K562 (cell line): ENCODE measurements around the gene SNRPA. TPM values are rescaled to one million over a fixed set of nuclear protein-coding genes. Genes with fewer than 3 reads are reported as not detected.

Source experiments
- CBFA2T2 ChIP-seq: fragments of 450-650 bp; conservative IDR thresholded peaks from 2 replicates; pipeline ENCODE4 v1.6.1; 2017; ENCODE audit warnings: mild to moderate bottlenecking
- ELF1 ChIP-seq: fragments of 200-800 bp; sonication (Bioruptor generic); IDR thresholded peaks from 2 replicates; pipeline ENCODE4 v1.6.1; 2016; ENCODE audit warnings: missing genetic modification characterization, missing compliant biosample characterization
- EWSR1 ChIP-seq: fragments of 450-650 bp; IDR thresholded peaks from 2 replicates; pipeline ENCODE4 v1.6.1; 2018; ENCODE audit warnings: borderline replicate concordance, mild to moderate bottlenecking, low read depth, moderate library complexity; ENCODE audit not compliant: partially characterized antibody
- FOXK2 ChIP-seq, 2 experiments: fragments of 450-650 bp; IDR thresholded peaks in 1 of 2; conservative IDR thresholded peaks in 1 of 2; 2 replicates each; pipeline ENCODE4 v1.6.1; 2016; ENCODE audit warnings: low read depth in 2 of 2, mild to moderate bottlenecking in 1 of 2
- HNRNPK ChIP-seq: fragments of 200-400 bp; formaldehyde crosslinking; IDR thresholded peaks from one replicate; pipeline ENCODE4 v1.6.1; 2018; ENCODE audit warnings: mild to moderate bottlenecking, low read depth, low read length; ENCODE audit not compliant: poor library complexity, severe bottlenecking
- NEUROD1 ChIP-seq: fragments of 150-350 bp; IDR thresholded peaks from 2 replicates; pipeline ENCODE4 v1.6.1; 2014; ENCODE audit warnings: borderline replicate concordance, low read length, low read depth; ENCODE audit not compliant: partially characterized antibody
- PYGO2 ChIP-seq: fragments of 450-650 bp; IDR thresholded peaks from 2 replicates; pipeline ENCODE4 v1.6.1; 2016; ENCODE audit warnings: mild to moderate bottlenecking, missing genetic modification characterization, moderate library complexity, missing compliant biosample characterization
- RB1 ChIP-seq: fragments of 450-650 bp; IDR thresholded peaks from 2 replicates; pipeline ENCODE4 v1.6.1; 2017; ENCODE audit warnings: low read depth, mild to moderate bottlenecking
- RBBP5 ChIP-seq: fragments of 200-600 bp; sonication (generic); IDR thresholded peaks from 2 replicates; pipeline ENCODE4 v1.6.1; 2012; ENCODE audit warnings: borderline replicate concordance, mild to moderate bottlenecking, low read length, control low read depth, inconsistent platforms; ENCODE audit not compliant: insufficient read depth, poor library complexity, severe bottlenecking
- RBM25 ChIP-seq: fragments of 200-400 bp; formaldehyde crosslinking; IDR thresholded peaks from 2 replicates; pipeline ENCODE4 v1.6.1; 2018; ENCODE audit warnings: low read length, low read depth, moderate library complexity; ENCODE audit not compliant: severe bottlenecking
- SP2 ChIP-seq: IDR thresholded peaks from 2 replicates; pipeline ENCODE4 v1.6.1; 2011; ENCODE audit warnings: mild to moderate bottlenecking, low read depth, low read length, moderate library complexity; ENCODE audit not compliant: poor library complexity, severe bottlenecking; ENCODE audit errors: extremely low read depth
- SRSF7 ChIP-seq: fragments of 200-400 bp; formaldehyde crosslinking; optimal IDR thresholded peaks from 2 replicates; pipeline ENCODE3; 2017; ENCODE audit warnings: mild to moderate bottlenecking, low read depth, low read length
- ZC3H11A ChIP-seq: IDR thresholded peaks from 2 replicates; pipeline ENCODE4 v1.6.1; 2012; ENCODE audit warnings: low read depth, low read length, improper control_type of control experiment
- ZNF134 ChIP-seq: fragments of 250-450 bp; sonication (Bioruptor Pico); conservative IDR thresholded peaks from 2 replicates; pipeline ENCODE4 v1.4.0; 2020
- ZNF165 ChIP-seq: fragments of 250-450 bp; sonication (Bioruptor Pico); IDR thresholded peaks from 2 replicates; pipeline ENCODE4 v1.4.0; 2020; ENCODE audit warnings: borderline replicate concordance
- ZNF79 ChIP-seq: fragments of 250-450 bp; sonication (Bioruptor Pico); IDR thresholded peaks from 2 replicates; pipeline ENCODE4 v1.4.0; 2020; ENCODE audit warnings: low read depth, mild to moderate bottlenecking, moderate library complexity
- polyA plus RNA-seq, 8 experiments: library from polyadenylated mRNA; depleted of rRNA in 4 of 8; stranded (reverse) in 5 of 8; unstranded in 3 of 8; fragments of >200 nt; fragmentation: Nextera tagmentation in 2 of 8; fragmentation: Illumina TruSeq in 1 of 8; extraction: Ambion mirVana in 2 of 8; extraction: Trizol in 1 of 8; gene quantifications; 2 replicates each; pipeline versions ENCODE4 v1.2.1 to v1.2.3, GENCODE V29; 2011 to 2014; ENCODE audit warnings: inconsistent platforms in 1 of 8, missing spikeins in 1 of 8
- total RNA-seq, 7 experiments: library from RNA; depleted of rRNA in 6 of 7; stranded (reverse); fragments of >200 nt in 6 of 7; fragmentation: Illumina TruSeq in 2 of 7; extraction: Trizol in 2 of 7; gene quantifications; 2 replicates each; pipeline versions ENCODE4 v1.2.1 to v1.2.3, GENCODE V29; 2011 to 2021; ENCODE audit warnings: low replicate concordance in 1 of 7
- TF ChIP-seq, protein P1 (sequence below): fragments of 450-650 bp; IDR thresholded peaks from 2 replicates; pipeline ENCODE4 v1.6.1; 2017; ENCODE audit warnings: mild to moderate bottlenecking, moderate library complexity
- TF ChIP-seq, protein P2 (sequence below): fragments of 250-450 bp; sonication (Bioruptor Pico); IDR thresholded peaks from 2 replicates; pipeline ENCODE4 v1.4.0; 2020
- TF ChIP-seq, protein P3 (sequence below): sonication (generic); formaldehyde crosslinking; IDR thresholded peaks from 2 replicates; pipeline ENCODE4 v1.8.0; 2023; ENCODE audit warnings: mild to moderate bottlenecking, missing genetic modification reagents

SNRPA gene
- total and polyA plus RNA-seq, 9 of the 15 experiments (the other 6 are each of a cell fraction or from before 2014, with no cell fraction given) = 16.3 to 311 (median 193) TPM

DNA sequence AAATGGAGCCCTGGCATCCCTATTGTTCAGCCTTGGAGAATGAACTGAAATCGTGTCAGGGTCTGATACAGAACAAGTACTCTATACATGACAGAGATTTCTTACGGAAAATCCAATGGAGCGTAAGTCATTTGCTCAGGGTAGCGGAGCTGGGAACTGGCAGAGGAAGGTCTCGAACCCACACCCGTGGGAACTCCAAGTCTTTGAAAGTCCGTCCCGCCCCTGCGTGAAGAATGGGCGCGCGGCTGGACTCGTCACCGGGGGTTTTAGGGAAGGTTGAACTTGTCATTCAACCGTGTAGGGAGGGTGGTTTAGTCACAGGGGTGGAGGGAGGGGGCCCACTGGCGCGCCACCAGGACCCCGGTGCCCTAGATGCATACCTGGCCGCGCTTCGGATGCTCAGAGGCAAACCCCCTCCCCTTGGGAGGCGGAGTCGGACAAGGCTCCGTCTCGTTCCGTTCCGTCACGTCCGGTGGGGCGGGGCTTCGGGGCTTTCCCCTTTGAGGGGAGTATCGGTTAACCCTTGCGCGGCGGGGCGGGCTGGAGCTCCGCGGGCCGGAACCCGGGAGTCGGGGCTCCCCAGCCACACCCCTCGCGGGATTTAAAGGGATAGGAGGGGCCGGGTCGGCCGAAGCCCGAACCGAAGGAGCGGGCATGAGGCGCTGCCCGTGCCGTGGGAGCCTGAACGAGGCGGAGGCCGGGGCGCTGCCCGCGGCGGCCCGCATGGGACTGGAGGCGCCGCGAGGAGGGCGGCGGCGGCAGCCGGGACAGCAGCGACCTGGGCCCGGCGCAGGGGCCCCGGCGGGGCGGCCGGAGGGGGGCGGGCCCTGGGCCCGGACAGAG lies 34.3 kb upstream of the SNRPA start, which contains the start of the genes COQ8B and ITPKC (continued):
- TF ChIP-seq EWSR1 (no peak), HNRNPK (no peak), ZNF134 (CRISPR knock-in tag) (no peak), FOXK2 (conservative IDR thresholded peaks at IDR 0.05 in 1 of 2, IDR thresholded peaks at IDR 0.05 in 1 of 2; ENCODE audit: low read depth in 2 of 2) (no peak), SRSF7 (no peak), SP2 (no peak), PYGO2 (tag) (no peak), CBFA2T2 (no peak), ELF1 (tag) (0 out of 2 replicates have a peak, but pooled peaks have one; percentile 15), ZNF79 (CRISPR knock-in tag) (no peak), RB1 (peak; percentile 63; the same call in 1 of the 2 replicates), NEUROD1 (no peak), RBBP5 (peak; percentile 70), ZNF165 (no peak), RBM25 (no peak), ZC3H11A (no peak)
- TF ChIP-seq, protein P1, sequence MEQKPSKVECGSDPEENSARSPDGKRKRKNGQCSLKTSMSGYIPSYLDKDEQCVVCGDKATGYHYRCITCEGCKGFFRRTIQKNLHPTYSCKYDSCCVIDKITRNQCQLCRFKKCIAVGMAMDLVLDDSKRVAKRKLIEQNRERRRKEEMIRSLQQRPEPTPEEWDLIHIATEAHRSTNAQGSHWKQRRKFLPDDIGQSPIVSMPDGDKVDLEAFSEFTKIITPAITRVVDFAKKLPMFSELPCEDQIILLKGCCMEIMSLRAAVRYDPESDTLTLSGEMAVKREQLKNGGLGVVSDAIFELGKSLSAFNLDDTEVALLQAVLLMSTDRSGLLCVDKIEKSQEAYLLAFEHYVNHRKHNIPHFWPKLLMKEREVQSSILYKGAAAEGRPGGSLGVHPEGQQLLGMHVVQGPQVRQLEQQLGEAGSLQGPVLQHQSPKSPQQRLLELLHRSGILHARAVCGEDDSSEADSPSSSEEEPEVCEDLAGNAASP = no peak
- TF ChIP-seq, protein P2, sequence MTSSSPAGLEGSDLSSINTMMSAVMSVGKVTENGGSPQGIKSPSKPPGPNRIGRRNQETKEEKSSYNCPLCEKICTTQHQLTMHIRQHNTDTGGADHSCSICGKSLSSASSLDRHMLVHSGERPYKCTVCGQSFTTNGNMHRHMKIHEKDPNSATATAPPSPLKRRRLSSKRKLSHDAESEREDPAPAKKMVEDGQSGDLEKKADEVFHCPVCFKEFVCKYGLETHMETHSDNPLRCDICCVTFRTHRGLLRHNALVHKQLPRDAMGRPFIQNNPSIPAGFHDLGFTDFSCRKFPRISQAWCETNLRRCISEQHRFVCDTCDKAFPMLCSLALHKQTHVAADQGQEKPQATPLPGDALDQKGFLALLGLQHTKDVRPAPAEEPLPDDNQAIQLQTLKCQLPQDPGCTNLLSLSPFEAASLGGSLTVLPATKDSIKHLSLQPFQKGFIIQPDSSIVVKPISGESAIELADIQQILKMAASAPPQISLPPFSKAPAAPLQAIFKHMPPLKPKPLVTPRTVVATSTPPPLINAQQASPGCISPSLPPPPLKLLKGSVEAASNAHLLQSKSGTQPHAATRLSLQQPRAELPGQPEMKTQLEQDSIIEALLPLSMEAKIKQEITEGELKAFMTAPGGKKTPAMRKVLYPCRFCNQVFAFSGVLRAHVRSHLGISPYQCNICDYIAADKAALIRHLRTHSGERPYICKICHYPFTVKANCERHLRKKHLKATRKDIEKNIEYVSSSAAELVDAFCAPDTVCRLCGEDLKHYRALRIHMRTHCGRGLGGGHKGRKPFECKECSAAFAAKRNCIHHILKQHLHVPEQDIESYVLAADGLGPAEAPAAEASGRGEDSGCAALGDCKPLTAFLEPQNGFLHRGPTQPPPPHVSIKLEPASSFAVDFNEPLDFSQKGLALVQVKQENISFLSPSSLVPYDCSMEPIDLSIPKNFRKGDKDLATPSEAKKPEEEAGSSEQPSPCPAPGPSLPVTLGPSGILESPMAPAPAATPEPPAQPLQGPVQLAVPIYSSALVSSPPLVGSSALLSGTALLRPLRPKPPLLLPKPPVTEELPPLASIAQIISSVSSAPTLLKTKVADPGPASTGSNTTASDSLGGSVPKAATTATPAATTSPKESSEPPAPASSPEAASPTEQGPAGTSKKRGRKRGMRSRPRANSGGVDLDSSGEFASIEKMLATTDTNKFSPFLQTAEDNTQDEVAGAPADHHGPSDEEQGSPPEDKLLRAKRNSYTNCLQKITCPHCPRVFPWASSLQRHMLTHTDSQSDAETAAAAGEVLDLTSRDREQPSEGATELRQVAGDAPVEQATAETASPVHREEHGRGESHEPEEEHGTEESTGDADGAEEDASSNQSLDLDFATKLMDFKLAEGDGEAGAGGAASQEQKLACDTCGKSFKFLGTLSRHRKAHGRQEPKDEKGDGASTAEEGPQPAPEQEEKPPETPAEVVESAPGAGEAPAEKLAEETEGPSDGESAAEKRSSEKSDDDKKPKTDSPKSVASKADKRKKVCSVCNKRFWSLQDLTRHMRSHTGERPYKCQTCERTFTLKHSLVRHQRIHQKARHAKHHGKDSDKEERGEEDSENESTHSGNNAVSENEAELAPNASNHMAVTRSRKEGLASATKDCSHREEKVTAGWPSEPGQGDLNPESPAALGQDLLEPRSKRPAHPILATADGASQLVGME (CRISPR knock-in tag) = no peak
- TF ChIP-seq, protein P3, sequence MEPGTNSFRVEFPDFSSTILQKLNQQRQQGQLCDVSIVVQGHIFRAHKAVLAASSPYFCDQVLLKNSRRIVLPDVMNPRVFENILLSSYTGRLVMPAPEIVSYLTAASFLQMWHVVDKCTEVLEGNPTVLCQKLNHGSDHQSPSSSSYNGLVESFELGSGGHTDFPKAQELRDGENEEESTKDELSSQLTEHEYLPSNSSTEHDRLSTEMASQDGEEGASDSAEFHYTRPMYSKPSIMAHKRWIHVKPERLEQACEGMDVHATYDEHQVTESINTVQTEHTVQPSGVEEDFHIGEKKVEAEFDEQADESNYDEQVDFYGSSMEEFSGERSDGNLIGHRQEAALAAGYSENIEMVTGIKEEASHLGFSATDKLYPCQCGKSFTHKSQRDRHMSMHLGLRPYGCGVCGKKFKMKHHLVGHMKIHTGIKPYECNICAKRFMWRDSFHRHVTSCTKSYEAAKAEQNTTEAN (CRISPR knock-in tag) = no peak
